SK-N-MC (cell line): Measurements from ENCODE around the gene NKD1.

ENCODE experiments used
- EZH2 ChIP-seq: fragments of 200-600 bp; sonication (generic); IDR thresholded peaks from one replicate; pipeline ENCODE4 v1.6.1; 2017; ENCODE audit warnings: antibody characterized with exemption
- FOXP2 ChIP-seq: optimal IDR thresholded peaks from 2 replicates; pipeline ENCODE3; 2011; ENCODE audit warnings: mild to moderate bottlenecking, moderate library complexity; ENCODE audit not compliant: insufficient read depth; ENCODE audit errors: extremely low read length, control extremely low read depth
- POLR2AphosphoS5 ChIP-seq: IDR thresholded peaks from 2 replicates; pipeline ENCODE4 v1.6.1; 2012; ENCODE audit warnings: mild to moderate bottlenecking, low read depth, low read length, borderline replicate concordance

- no peak for TF ChIP-seq POLR2AphosphoS5
- no peak for TF ChIP-seq EZH2
- TF ChIP-seq FOXP2 = no peak
Measured at GRCh38 chr16:50673496-50674275, 125.5 kb downstream of the NKD1 start.
